Measurements from ENCODE around the gene SHISA8.

DNA sequence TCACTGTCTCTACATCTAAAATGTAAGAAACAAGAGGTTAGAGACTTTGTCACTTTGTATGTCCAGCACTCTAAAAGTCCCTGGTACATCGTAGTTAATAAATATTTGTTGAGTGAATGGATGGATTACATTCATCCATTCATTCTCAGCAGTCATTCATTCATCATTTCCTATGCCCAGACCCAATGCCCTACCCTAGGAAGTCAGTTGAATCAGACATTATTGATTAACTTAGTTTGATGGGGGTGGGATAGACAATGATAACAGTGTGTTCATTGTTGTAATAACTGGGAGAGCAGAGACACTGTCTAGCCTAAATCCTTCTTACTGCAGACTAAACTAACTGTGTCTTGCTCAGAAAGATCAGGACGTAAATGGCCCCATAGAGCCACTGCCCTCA, 33.3 kb upstream of the SHISA8 start:
- TF ChIP-seq POLR2AphosphoS5 (IDR thresholded peaks at IDR 0.05) (no peak), POLR2A (IDR thresholded peaks at IDR 0.05) (no peak), EP300 (IDR thresholded peaks at IDR 0.05) (no peak)
- TF ChIP-seq, protein P1, sequence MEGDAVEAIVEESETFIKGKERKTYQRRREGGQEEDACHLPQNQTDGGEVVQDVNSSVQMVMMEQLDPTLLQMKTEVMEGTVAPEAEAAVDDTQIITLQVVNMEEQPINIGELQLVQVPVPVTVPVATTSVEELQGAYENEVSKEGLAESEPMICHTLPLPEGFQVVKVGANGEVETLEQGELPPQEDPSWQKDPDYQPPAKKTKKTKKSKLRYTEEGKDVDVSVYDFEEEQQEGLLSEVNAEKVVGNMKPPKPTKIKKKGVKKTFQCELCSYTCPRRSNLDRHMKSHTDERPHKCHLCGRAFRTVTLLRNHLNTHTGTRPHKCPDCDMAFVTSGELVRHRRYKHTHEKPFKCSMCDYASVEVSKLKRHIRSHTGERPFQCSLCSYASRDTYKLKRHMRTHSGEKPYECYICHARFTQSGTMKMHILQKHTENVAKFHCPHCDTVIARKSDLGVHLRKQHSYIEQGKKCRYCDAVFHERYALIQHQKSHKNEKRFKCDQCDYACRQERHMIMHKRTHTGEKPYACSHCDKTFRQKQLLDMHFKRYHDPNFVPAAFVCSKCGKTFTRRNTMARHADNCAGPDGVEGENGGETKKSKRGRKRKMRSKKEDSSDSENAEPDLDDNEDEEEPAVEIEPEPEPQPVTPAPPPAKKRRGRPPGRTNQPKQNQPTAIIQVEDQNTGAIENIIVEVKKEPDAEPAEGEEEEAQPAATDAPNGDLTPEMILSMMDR (IDR thresholded peaks at IDR 0.05) = no peak

Data from upper lobe of left lung (tissue), 4 donors.